CD4-positive, alpha-beta T cell treated with Interleukin-2 at 100 ng/mL for 4 hours (primary cell): ENCODE results near the gene PACS1.

Experiments used
- DNase-seq: peaks from one replicate; pipeline ENCODE4 v3.0.0-alpha.2; 2020; ENCODE audit warnings: low spot score

PACS1 gene

DNA sequence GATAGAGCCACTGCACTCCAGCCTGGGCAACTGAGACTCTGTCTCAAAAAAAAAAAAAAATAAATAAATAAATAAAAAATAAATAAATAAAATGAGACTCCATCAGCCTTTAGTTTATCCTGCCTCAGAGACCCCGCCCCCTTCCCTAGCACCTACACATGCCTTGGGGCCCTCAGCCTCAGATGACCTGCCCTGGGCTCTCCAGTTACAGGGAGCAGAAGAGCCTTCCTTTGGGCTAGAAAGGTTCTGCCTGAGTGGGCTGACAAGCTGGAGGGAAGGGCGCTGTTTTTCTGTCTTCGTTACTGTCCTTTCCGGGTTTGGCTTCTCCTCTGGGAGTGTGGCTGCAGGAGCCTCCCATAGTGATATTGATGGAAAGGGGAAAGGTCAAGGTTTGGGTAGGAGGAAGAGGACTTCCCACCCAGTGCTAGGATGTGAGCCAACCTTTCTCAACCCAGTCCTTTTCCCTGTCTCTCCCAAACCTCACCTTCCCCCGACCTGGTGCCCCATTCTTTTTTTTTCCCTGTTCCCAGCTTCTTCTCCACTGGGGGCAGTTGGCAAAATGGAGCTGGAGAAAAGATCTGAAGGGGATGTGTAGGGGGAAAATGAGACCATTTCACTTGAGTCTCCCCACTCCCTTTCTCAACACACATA, 19.4 kb upstream of the PACS1 start:
- DNase-seq, result no peak

DNA sequence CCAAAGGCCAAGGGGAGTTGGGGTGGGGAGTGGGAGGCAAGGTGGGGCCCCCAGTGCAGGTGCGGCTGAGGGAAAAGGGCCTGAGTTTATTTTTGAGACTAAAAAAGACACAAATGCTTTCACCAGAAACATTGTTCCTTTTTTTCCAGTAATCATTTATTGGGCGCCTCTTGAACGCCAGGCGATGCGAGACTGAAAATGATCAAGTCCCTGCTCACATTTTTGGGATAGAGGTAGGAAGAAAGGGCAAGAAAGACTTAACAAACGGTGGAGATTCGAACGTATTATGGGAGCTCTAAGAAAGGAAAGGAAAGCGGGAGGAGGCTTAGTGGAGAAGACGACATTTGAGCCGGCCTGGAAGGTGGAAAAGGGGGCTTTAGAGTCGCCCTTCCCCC, 18.7 kb upstream of the PACS1 start:
- no peak for DNase-seq

DNA sequence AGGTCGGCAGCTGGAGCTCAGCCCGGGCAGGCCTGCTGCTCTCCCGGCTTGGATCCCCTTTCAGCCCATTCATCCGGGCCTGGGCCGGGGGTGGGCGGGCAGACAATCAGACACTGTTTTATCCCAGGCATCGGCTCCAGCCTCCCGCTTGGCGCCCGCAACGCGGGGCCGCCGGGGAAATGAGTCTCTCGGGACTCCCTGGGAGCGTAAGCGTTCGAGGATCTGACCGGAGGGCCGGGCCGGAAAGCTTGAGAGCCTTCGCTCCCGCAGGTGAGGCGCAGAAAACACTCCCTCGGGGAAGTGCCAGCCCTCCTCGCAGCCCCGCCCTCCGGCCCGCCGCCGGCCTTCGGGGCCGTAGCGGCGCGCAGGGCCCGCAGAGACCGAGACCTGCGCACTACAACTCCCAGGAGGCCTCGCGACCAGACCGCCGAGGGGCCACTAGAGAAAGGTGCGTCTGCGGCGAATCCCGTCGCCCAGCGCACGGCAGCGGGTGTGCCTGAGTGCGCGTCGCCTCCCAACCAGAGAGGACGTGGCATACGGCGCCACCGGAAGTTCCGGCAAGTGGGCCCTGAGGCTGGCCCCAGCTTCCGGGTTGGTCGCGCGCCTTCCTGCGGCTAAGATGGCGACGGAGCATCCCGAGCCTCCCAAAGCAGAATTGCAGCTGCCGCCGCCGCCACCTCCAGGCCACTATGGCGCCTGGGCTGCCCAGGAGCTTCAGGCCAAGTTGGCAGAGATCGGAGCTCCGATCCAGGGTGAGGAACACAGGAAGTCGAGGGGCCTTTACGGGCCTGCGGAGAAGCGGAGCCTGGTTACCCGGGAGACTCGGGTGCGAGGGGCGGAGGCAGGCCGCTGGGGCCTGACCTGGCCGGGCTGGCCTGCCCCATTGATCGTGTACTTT, 18.1 kb upstream of the PACS1 start, which contains the start of gene SF3B2:
TSS of gene SF3B2 (plus strand) at position 599 of the 898 bp plus-strand sequence. CDS start at position 620, 21 bp downstream.
- peak; percentile 97 for DNase-seq

DNA sequence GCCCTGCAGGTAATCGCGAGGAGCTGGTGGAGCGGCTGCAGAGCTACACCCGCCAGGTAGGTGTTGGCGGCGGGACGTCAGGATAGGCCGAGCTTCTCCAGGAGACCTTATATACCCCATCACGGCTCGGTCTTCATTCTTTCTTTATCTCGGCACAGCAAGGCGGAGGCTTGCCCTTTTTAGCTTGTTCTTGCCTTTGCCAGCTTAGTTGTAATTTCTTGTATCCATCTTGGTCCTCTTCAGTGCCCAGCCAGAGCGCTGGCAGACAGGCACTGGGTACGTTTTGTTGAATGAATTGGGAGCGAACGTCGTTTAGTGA, 17.4 kb upstream of the PACS1 start:
- no peak for DNase-seq

DNA sequence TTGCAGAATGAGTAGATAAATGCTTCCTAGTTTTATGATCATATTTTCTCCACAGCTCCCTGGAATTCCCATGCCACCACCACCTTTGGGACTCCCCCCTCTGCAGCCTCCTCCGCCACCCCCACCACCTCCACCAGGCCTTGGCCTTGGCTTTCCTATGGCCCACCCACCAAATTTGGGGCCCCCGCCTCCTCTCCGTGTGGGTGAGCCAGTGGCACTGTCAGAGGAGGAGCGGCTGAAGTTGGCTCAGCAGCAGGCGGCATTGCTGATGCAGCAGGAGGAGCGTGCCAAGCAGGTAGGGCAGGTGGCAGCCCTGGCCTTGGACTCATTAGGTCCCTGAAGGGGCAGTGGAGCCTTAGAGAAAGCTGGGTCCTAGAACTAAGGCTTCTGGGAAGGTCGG, 15.1 kb upstream of the PACS1 start:
- no peak for DNase-seq

DNA sequence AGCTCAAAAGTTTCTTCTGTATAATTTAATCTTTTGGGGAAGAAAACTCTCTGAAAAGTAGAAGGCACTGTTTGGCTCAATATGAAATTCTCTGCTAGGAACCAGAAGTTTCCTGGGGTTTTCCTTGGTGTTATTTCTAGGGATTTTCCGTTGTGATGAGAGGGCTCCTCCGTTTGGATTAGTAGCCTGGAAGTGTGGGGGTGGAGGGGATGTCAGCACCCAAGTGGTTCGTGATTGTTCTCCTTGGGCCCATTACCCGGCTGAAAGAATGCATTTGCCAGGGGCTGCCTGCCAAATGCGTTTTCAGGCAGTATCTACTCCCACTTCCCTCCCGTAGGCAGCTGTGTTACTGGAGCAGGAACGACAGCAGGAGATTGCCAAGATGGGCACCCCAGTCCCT, 13.6 kb upstream of the PACS1 start:
- DNase-seq, result no peak

DNA sequence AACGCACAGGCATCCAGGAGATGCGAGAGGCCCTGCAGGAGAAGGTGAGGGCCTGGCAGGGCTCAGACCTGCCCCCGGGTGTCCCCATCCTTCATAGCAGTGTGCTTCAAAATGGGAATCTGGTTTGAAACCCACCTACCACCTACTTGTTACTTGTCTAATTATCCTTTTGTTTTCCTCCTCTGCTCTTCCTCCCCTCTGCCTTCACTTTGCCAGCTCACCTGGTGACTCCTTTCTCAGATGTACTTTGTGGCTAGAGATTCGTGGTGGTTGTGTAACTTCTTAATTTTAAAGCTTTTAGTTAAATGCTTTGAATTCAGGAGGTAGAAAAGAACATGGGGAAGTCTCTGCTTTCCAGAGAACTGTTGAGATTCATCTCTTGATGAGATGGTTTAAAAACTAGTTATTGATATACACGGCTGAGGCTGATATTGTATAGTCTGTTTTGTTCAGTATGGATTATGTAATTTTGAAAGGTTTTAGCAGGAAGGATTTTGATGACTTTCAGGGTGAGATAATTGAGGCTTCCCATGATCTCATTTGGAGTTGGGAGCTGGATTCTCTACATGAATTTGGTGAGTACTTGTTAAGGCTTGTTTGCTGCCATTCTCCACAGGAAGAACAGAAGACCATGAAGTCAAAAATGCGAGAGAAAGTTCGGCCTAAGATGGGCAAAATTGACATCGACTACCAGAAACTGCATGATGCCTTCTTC, 9.9 kb upstream of the PACS1 start:
- DNase-seq, result no peak

DNA sequence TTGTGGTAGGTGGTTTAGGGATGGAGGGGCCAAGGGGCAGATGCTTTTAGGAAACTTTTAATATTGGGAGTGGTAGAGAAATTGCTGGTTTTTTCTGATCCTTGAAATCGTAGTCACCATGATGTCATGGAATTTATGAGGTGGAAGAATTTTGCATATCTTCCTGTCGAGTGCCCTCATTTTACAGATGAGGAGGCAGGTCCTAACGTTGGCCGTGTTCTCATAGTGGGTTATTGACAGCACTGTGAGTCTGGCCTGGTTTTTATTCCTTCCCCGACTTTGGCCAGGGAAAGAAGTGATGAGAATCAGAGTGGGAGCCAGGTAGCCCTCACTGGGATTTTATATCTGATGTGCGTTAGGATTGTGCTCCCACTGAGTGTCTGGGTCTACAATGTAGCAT, 8.8 kb upstream of the PACS1 start:
- no peak for DNase-seq

DNA sequence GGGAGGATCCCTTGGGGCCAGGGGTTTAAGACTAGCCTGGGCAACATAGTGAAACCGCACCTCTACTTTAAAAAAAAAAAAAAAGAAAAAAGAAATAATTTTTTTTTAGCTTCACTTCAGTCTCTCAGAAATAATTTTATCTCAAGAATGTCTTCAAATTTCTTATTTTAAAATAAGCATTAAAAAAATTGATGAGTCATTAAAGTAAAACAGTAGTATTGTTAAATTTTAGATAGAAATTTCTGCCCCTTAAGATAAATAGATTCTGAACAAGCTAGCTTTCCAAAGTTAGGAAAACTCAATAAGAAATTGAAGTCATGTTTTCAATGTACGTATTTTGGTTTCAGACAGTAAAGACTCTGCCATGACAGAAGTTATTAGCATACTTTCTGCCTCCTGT, 7.7 kb upstream of the PACS1 start:
- DNase-seq, result no peak

DNA sequence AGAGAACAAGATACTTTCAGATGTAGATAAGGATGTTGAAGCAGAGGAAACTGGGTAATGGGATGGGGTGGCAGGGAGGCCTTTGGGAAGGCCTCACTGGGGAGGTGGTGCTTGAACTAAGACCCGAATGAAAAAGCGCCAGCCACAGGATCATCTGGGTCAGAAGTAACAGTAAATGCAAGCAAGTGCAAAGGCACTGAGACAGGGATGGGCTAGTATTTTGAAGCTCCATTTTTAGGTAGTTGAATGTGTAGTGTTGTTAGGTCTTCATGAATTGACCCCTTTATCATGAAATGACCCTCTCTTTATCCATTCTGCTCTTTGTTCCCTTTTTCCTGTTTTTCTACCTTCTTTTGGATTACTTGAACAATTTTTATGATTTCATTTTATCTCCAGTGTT, 6.2 kb upstream of the PACS1 start:
- no peak for DNase-seq

DNA sequence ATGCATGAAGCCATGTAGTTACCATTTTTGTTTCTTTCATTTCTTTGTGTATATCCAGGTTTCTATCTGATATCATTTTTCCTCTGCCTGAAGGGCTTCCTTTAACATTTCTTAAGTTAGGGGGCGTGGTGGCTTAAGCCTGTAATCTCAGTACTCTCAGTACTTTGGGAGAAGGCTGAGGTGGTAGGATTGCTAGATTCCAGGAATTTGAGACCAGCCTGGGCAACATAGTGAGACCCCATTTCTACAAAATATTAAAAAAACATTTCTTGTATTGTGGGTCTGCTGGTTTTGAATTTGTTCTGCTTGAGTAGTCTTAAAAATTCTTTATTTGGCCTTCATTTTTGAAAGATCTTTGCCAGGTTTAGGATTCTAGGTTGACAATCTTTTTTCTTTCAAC, 5.5 kb upstream of the PACS1 start:
- DNase-seq, result no peak

DNA sequence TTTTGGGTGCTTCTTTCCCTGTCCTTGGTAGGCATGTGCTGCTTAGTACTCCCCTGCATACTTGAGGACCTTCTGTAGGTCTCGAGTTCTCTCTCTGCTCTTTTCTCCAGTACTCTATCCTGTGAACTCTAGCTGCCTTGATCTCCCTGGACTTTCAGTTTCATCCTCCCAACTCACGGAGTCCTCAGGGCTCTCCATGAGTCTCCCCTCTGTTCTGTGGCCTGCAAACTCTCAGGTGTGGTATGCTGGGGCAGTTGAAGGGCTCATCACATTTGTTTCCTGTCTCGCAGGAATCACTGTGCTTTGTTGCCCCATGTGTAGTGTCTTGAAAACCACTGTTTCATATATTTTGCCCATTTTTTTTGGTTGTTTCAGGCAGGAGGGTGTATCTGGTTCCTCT, 3.3 kb upstream of the PACS1 start:
- no peak for DNase-seq

DNA sequence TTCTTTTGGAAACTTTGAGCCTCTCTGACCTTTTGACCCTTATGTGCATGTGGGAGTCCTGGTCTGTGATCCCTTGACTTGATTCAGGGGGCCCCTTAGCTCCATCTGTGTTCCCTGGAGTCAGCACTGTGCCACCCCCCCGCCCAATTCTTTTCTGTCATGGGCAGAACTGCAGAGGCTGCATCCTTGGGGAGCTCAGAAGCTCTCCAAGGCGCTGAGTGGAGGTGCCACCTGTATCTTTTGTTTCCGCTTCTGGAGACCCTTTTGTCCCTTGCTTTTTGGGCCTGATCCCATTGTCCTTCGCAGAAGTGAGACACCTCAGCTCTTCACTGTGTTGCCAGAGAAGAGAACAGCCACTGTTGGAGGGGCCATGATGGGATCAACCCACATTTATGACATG, 2.4 kb upstream of the PACS1 start:
- DNase-seq, result no peak

DNA sequence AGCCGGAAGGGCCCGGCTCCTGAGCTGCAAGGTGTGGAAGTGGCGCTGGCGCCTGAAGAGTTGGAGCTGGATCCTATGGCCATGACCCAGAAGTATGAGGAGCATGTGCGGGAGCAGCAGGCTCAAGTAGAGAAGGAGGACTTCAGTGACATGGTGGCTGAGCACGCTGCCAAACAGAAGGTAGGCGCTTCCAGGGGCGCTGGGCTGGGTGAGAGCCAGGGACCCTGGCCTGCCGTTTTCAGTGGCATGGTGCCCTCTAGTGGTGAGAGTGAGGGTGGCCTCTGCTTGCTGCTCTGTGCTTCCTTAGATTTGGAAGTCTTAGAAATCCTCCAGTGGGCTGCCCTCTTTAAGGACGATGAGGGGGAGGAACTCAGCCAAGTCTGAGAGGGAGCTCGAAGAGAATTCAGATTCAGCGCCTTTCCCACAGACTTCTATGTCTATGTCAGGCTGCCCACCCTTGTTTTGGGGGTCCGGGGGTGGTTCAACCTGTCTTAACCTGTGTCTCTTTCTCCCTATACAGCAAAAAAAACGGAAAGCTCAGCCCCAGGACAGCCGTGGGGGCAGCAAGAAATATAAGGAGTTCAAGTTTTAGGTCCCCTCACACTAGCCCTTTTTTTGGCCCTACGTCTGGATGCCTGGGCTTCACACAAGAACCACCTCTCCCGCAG, 1.8 kb upstream of the PACS1 start:
- DNase-seq, result peak; percentile 78

DNA sequence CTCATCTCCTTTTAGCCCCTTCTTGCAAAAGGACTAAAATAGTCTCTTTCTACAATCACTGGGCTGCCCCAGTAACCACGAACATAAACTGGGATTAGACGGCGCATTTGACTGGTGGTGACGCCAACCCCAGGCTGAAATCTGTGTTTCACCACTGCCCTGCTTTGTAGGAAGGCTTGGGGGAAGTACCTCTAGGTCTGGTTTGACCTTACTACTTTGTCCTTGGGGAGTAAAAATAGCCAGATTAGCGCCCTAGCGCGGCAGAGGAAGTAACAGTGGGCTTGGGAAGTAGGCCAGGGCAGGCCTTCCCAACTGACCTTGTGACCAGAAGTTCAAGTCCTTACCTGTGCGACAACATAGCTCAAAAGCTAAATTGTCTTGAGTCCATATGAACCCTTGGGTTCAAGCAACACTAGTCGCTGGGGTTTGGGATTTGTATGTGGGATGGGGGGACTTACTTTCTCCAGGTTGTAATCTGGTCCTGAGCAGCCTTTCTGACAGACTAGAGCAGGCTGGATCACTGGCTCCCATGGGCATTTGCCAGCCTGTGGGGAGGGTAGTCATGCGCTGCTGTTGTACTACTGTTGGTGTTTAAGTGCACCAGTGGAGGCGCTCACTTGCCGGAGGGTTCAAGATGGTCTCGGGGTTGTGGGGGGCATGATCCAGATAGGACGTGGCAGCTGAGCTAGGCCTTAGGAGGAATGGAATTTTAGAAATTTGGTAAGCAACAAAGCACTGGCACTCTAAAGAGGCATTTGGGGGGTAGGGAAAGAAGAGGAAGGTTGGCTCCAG, 953 bp upstream of the PACS1 start:
- DNase-seq, result peak; percentile 42

DNA sequence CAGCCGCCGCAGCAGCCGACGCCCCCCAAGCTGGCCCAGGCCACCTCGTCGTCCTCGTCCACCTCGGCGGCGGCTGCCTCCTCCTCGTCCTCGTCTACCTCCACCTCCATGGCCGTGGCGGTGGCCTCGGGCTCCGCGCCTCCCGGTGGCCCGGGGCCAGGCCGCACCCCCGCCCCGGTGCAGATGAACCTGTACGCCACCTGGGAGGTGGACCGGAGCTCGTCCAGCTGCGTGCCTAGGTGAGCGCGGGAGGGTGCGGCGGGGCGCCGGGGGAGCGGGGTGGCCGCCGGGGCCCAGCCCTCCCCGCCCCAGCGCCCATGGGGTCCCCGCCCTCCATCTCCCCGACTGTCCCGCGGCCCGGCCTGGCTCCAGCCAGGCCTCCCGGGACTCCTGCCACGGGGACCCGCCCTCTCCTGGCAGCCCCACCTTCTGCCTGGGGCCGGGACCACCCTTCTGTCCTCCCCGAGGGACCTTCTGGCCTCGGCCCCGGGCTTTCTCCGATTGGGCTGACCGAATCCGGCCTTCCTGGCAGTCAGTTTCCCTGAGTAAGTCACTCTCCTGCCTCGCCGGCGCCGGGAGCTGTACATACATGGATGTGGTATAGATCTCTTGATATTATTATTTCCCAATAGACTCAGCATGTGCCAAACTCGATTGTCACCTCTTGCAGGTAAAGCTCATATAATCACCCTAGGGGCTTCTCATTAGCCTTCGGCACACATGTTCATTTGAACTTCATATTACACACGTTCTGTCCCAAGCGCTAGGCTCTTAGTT, 720 bp downstream of the PACS1 start:
- no peak for DNase-seq

DNA sequence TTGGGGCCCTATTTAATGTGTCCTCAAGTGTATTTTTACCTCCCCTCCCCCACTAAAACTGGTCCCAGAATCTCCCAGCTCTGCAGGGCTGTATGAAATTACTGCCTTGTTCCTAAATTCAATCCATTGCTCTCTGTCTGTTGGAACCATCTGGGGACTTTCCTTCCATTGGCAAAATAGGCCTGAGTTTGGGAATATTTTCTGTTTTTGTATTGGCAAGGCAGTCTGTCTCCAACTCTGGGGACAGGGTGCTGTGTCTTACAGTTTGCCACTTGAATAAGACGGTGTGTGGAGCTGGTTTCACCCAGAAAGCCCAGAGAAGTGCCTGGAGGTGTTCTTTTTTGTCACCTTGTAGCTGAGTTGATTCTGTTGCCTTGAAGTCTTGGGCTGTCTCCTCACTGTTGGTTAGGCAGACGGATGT, 1.3 kb downstream of the PACS1 start:
- DNase-seq, result peak; percentile 39

DNA sequence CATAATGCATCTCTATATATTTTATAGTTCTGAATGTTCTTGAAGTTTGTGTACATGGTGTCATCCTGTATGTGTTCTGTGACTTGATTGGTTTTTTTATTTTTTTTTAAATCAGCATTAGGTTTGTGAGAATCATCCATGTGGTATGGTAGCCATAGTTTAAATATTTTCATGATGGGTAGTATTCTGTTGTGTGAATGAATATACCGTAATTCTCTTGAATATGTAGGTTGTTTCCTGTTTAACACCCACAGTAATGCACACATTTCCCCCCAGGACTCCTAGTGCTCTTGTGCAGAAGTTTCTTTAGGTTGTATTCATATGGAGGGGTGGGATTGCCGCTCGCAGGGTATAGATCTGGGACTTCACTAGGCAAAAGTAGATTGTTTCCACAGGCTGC, 2.0 kb downstream of the PACS1 start:
- no peak for DNase-seq

DNA sequence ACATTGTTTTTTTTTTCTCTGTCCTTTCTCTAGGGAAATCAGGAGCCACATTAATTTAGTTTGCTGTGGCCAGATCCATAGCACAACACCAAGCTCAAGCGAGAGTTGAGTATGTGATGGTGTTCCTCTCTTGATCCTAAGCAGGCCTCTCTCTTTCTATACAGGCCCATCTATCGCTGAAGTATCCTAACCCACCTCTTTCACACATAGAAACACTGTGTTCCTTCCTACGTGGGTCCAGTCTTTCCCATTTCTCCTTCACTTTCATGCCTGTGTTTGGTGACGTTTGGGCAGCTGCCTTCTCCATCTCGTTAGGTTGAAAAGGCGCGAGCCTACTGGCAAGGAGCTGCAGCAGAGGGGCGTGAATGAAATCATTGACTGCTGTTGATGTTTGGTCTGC, 2.4 kb downstream of the PACS1 start:
- no peak for DNase-seq

DNA sequence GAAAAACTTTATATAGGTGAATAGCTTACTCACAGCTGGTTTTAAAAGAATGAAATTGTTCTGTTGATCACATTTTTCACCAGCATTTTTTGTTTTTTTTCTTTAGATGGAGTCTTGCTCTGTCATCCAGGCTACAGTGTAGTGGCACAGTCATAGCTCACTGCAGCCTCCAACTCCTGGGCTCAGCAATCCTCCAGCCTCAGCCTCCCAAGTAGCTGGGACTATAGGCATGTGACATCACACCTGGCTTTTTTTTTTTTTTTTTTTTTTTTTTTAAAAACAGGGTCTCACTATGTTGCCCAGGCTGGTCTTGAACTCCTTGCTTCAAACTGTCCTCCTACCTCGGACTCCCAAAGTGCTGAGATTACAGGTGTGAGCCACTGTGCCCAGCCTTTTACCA, 3.6 kb downstream of the PACS1 start:
- no peak for DNase-seq

DNA sequence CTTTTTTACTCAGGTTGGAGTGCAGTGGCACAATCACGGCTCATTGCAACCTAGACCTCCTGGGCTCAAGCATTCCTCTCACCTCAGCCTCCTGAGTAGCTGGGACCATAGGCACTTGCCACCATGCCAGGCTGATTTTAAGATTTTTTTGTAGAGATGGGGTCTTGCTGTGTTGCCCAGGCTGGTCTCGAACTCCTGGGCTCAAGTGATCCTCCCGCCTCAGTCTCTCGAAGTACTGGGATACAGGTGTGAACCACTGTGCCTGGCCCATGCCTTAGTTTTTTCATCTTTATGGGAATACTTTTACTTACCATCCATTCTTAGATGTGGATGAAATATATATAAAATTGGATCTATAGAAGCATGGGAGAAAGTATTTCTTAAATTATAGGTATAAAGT, 5.2 kb downstream of the PACS1 start:
- no peak for DNase-seq
